H1 (cell line): ENCODE measurements around the gene SCN3B. TPM values are rescaled to one million over a fixed set of nuclear protein-coding genes. Genes with fewer than 3 reads are reported as not detected.
A peak's percentile ranks its signal among the peaks of the same experiment; 100 is the strongest.

Experiments
- BACH1 ChIP-seq: IDR thresholded peaks from 2 replicates; pipeline ENCODE4 v1.6.1; 2012; ENCODE audit warnings: low read length, improper control_type of control experiment
- KDM4A ChIP-seq: IDR thresholded peaks from one replicate; pipeline ENCODE4 v1.7.1; 2012; ENCODE audit warnings: low read depth, mild to moderate bottlenecking, moderate library complexity, low read length, inconsistent platforms; ENCODE audit not compliant: severe bottlenecking
- SIN3A ChIP-seq, 2 experiments: IDR thresholded peaks in 1 of 2; conservative IDR thresholded peaks in 1 of 2; 2 replicates each; pipeline ENCODE4 v1.6.1; 2011 to 2012; ENCODE audit warnings: low read length in 2 of 2, improper control_type of control experiment in 1 of 2, low read depth in 1 of 2, mild to moderate bottlenecking in 1 of 2
- ZNF274 ChIP-seq: IDR thresholded peaks from 2 replicates; pipeline ENCODE4 v1.7.0; 2012; ENCODE audit warnings: low read length, borderline replicate concordance; ENCODE audit errors: extremely low read depth
- polyA plus RNA-seq, 7 experiments: library from polyadenylated mRNA; depleted of rRNA in 3 of 7; stranded (reverse) in 5 of 7; unstranded in 2 of 7; fragments of >200 nt in 5 of 7; fragments of 200-250 nt in 2 of 7; gene quantifications; 1 replicate in 5 of 7; 2 replicates in 1 of 7; 4 replicates in 1 of 7; pipeline versions ENCODE4 v1.2.1 to v1.2.3, GENCODE V29; 2011 to 2013; ENCODE audit warnings: missing spikeins in 2 of 7, mixed read lengths in 2 of 7
- total RNA-seq: library from RNA; stranded (reverse); fragmentation: NEBNext Ultra II Directional; extraction: Animal tissue kit (Norgen Biotek cat#: 25700); gene quantifications from 2 replicates; pipeline ENCODE4 v1.2.1, GENCODE V29; 2021

Gene SCN3B
- total and polyA plus RNA-seq, 2 of the 8 experiments (the other 6 are each of a cell fraction or from before 2014, with no cell fraction given): 0.67 to 1.1 TPM

GRCh38 chr11:123653827-123654565 lies 428 bp downstream of the SCN3B start (continued):
- TF ChIP-seq SIN3A (conservative IDR thresholded peaks at IDR 0.05 in 1 of 2, IDR thresholded peaks at IDR 0.05 in 1 of 2; ENCODE audit: low read depth in 1 of 2, low read length in 2 of 2): peak; percentile 88 to 92; a peak in 3 of 4 replicates
- no peak for TF ChIP-seq ZNF274
- TF ChIP-seq BACH1: peak; percentile 57; the same call in 1 of the 2 replicates
- TF ChIP-seq KDM4A: no peak
